Activated CD4-positive, alpha-beta memory T cell treated with anti-CD3 and anti-CD28 coated beads, Interleukin-2, amount 10 ng/mL, durations not matched to agents 7 days and 5 days (primary cell): ENCODE results near the gene DUSP23. TPM values are rescaled to one million over a fixed set of nuclear protein-coding genes. Genes with fewer than 3 reads are reported as not detected.

Source experiments
- CTCF ChIA-PET: fragments of 350-600 bp; sonication (Branson Sonifier 250); formaldehyde crosslinking; loops from one replicate; lab custom pipeline; 2021; ENCODE audit warnings: antibody characterized with exemption, inconsistent platforms; lab: Charles Lee
- POLR2A ChIA-PET: fragments of 350-600 bp; sonication (Branson Sonifier 250); formaldehyde crosslinking; loops from one replicate; lab custom pipeline; 2021; ENCODE audit warnings: antibody characterized with exemption; lab: Charles Lee
- DNase-seq: peaks from one replicate; pipeline ENCODE4 v3.0.0-alpha.2; 2020
- H3K27ac Mint-ChIP-seq: one replicate; pipeline ENCODE4 v1.8.0; 2021; ENCODE audit warnings: mild to moderate bottlenecking, mixed read lengths
- H3K27me3 Mint-ChIP-seq: one replicate; pipeline ENCODE4 v1.8.0; 2021; ENCODE audit warnings: mixed read lengths
- H3K36me3 Mint-ChIP-seq: one replicate; pipeline ENCODE4 v1.8.0; 2021; ENCODE audit warnings: low read depth, mixed read lengths
- H3K4me1 Mint-ChIP-seq: one replicate; pipeline ENCODE4 v1.8.0; 2021; ENCODE audit warnings: mixed read lengths
- H3K4me3 Mint-ChIP-seq: one replicate; pipeline ENCODE4 v1.8.0; 2021; ENCODE audit warnings: mild to moderate bottlenecking, mixed read lengths
- H3K9me3 Mint-ChIP-seq: one replicate; pipeline ENCODE4 v1.8.0; 2021; ENCODE audit warnings: mixed read lengths
- total RNA-seq, 2 experiments: library from RNA; stranded (reverse); gene quantifications; one replicate each; pipeline ENCODE4 v1.2.3, GENCODE V29; 2021

Gene DUSP23
- total RNA-seq, 2 experiments from 2014 or later, result 22.7 to 24.6 TPM

GRCh38 chr1:159791031-159791430, 10.3 kb downstream of the DUSP23 start:
- Mint-ChIP-seq H3K27me3 (peaks cover 13% of the 10 kb centered on the region), H3K9me3 (no peaks in the 10 kb centered on the region), H3K36me3 (no peaks in the 10 kb centered on the region), H3K27ac (no peak overlapping the region), H3K4me3 (no peak overlapping the region), H3K4me1 (no peaks in the 10 kb centered on the region)
- CTCF ChIA-PET, result no interaction called here
- POLR2A ChIA-PET, result no interaction called here
- DNase-seq, result no peak

GRCh38 chr1:159791461-159791860, 10.7 kb downstream of the DUSP23 start:
- DNase-seq, result no peak
- no peak overlapping the region for H3K4me3 Mint-ChIP-seq
- ChIA-PET POLR2A (no interaction called here), CTCF (no interaction called here)
- H3K36me3 Mint-ChIP-seq, result no peaks in the 10 kb centered on the region
- H3K9me3 Mint-ChIP-seq, result no peaks in the 10 kb centered on the region
- no peak overlapping the region for H3K27ac Mint-ChIP-seq
- peaks cover 15% of the 10 kb centered on the region for H3K27me3 Mint-ChIP-seq
- H3K4me1 Mint-ChIP-seq, result no peaks in the 10 kb centered on the region

GRCh38 chr1:159795534-159795933, 14.8 kb downstream of the DUSP23 start:
- CTCF ChIA-PET, result interaction anchor here (9.9 kb wide), 1 partner anchor 96 kb away, joined by 221 read pairs; no protein-coding TSS in a partner anchor
- Mint-ChIP-seq H3K27ac (no peak overlapping the region), H3K4me3 (no peak overlapping the region), H3K36me3 (no peaks in the 10 kb centered on the region), H3K27me3 (peaks cover 39% of the 10 kb centered on the region), H3K4me1 (peaks cover 10% of the 10 kb centered on the region), H3K9me3 (no peaks in the 10 kb centered on the region)
- DNase-seq, result no peak
- POLR2A ChIA-PET, result no interaction called here

GRCh38 chr1:159798893-159799292, 18.1 kb downstream of the DUSP23 start:
- Mint-ChIP-seq H3K27ac (no peak overlapping the region), H3K36me3 (no peaks in the 10 kb centered on the region), H3K4me3 (no peak overlapping the region), H3K4me1 (peaks cover 16% of the 10 kb centered on the region), H3K27me3 (peaks cover 41% of the 10 kb centered on the region), H3K9me3 (no peaks in the 10 kb centered on the region)
- ChIA-PET CTCF (interaction anchor here (0.5 to 9.9 kb wide), 24 partner anchors 9 to 208 kb away, joined by 3 to 221 read pairs (median 5); partner anchors contain the start of genes DUSP23 and SLAMF8), POLR2A (interaction anchor here (1.2 to 2.4 kb wide), 5 partner anchors 28 to 125 kb away, joined by 3 to 11 read pairs (median 10); partner anchors contain the start of genes SLAMF8 and TAGLN2)
- DNase-seq, result peak; percentile 52

- peaks cover 16% of the 10 kb centered on the region for H3K4me1 Mint-ChIP-seq
- ChIA-PET POLR2A (interaction anchor here (1.2 to 2.4 kb wide), 5 partner anchors 27 to 125 kb away, joined by 3 to 11 read pairs (median 10); partner anchors contain the start of genes SLAMF8 and TAGLN2), CTCF (interaction anchor here (0.5 to 9.9 kb wide), 26 partner anchors 9 to 208 kb away, joined by 3 to 221 read pairs (median 4); partner anchors contain the start of genes DUSP23 and SLAMF8)
- H3K27ac Mint-ChIP-seq, result no peak overlapping the region
- no peaks in the 10 kb centered on the region for H3K36me3 Mint-ChIP-seq
- no peak overlapping the region for H3K4me3 Mint-ChIP-seq
- peaks cover 40% of the 10 kb centered on the region for H3K27me3 Mint-ChIP-seq
- DNase-seq, result no peak
- no peaks in the 10 kb centered on the region for H3K9me3 Mint-ChIP-seq
These were observed 18.8 kb downstream of the DUSP23 start for GRCh38 chr1:159799446-159799985.

- POLR2A ChIA-PET, result interaction anchor here (1.2 to 2.3 kb wide), 3 partner anchors 26 to 90 kb away, joined by 3 to 11 read pairs (median 11); partner anchors contain the start of gene SLAMF8
- Mint-ChIP-seq H3K4me3 (no peak overlapping the region), H3K36me3 (no peaks in the 10 kb centered on the region), H3K9me3 (no peaks in the 10 kb centered on the region), H3K4me1 (peaks cover 16% of the 10 kb centered on the region), H3K27ac (no peak overlapping the region), H3K27me3 (peaks cover 45% of the 10 kb centered on the region)
- CTCF ChIA-PET, result interaction anchor here (1.2 to 9.9 kb wide), 10 partner anchors 10 to 207 kb away, joined by 3 to 221 read pairs (median 4); partner anchors contain the start of gene SLAMF8
- DNase-seq, result peak; percentile 44
These were observed 19.6 kb downstream of the DUSP23 start for GRCh38 chr1:159800177-159800930.

GRCh38 chr1:159802111-159802510, 21.3 kb downstream of the DUSP23 start, which contains the start of gene FCRL6:
TSS of gene FCRL6 (plus strand) at chr1:159802360. CDS start at chr1:159802425, 65 bp downstream.
- H3K27me3 Mint-ChIP-seq, result peaks cover 48% of the 10 kb centered on the region
- no peak within 1 kb of the TSS for H3K27ac Mint-ChIP-seq

GRCh38 chr1:159803956-159804689, 23.4 kb downstream of the DUSP23 start:
- POLR2A ChIA-PET, result no interaction called here
- Mint-ChIP-seq H3K4me1 (peaks cover 16% of the 10 kb centered on the region), H3K36me3 (no peaks in the 10 kb centered on the region), H3K9me3 (no peaks in the 10 kb centered on the region), H3K27me3 (peaks cover 40% of the 10 kb centered on the region), H3K27ac (no peak overlapping the region), H3K4me3 (no peak overlapping the region)
- CTCF ChIA-PET, result interaction anchor here (1.4 to 9.9 kb wide), 2 partner anchors 24 to 87 kb away, joined by 6 to 221 read pairs; partner anchors contain the start of gene DUSP23
- no peak for DNase-seq

More at GRCh38 chr1:159802111-159802510, 21.3 kb downstream of the DUSP23 start, which contains the start of gene FCRL6:
- no peak for DNase-seq
- CTCF ChIA-PET, result interaction anchor here (1.4 to 9.9 kb wide), 4 partner anchors 14 to 205 kb away, joined by 3 to 221 read pairs (median 31); partner anchors contain the start of gene DUSP23
- H3K9me3 Mint-ChIP-seq, result no peaks in the 10 kb centered on the region
- H3K4me3 Mint-ChIP-seq, result no peak within 1 kb of the TSS
- H3K36me3 Mint-ChIP-seq, result no peaks in the 10 kb centered on the region
- peaks cover 16% of the 10 kb centered on the region for H3K4me1 Mint-ChIP-seq
- POLR2A ChIA-PET, result no interaction called here

- DNase-seq, result no peak
- ChIA-PET CTCF (interaction anchor here (1.4 kb wide), 1 partner anchor 24 kb away, joined by 6 read pairs; the partner anchor contains the start of gene DUSP23), POLR2A (no interaction called here)
- H3K4me1 Mint-ChIP-seq, result peaks cover 12% of the 10 kb centered on the region
- H3K36me3 Mint-ChIP-seq, result no peaks in the 10 kb centered on the region
- H3K27me3 Mint-ChIP-seq, result peaks cover 38% of the 10 kb centered on the region
- no peaks in the 10 kb centered on the region for H3K9me3 Mint-ChIP-seq
- H3K4me3 Mint-ChIP-seq, result no peak overlapping the region
- no peak overlapping the region for H3K27ac Mint-ChIP-seq
These were observed 24.2 kb downstream of the DUSP23 start for GRCh38 chr1:159804924-159805323.

- POLR2A ChIA-PET, result no interaction called here
- Mint-ChIP-seq H3K36me3 (no peaks in the 10 kb centered on the region), H3K4me1 (no peaks in the 10 kb centered on the region), H3K4me3 (no peak overlapping the region), H3K9me3 (no peaks in the 10 kb centered on the region), H3K27ac (no peak overlapping the region), H3K27me3 (peaks cover 16% of the 10 kb centered on the region)
- CTCF ChIA-PET, result no interaction called here
- DNase-seq, result no peak
These were observed 35.2 kb downstream of the DUSP23 start for GRCh38 chr1:159815926-159816325.

GRCh38 chr1:159817276-159818041, 36.7 kb downstream of the DUSP23 start:
- Mint-ChIP-seq H3K27me3 (peaks cover 20% of the 10 kb centered on the region), H3K36me3 (no peaks in the 10 kb centered on the region), H3K4me1 (no peaks in the 10 kb centered on the region), H3K4me3 (no peak overlapping the region), H3K27ac (no peak overlapping the region), H3K9me3 (no peaks in the 10 kb centered on the region)
- CTCF ChIA-PET, result interaction anchor here (1.0 to 1.4 kb wide), 2 partner anchors 73 to 75 kb away, joined by 4 to 6 read pairs; no protein-coding TSS in a partner anchor
- POLR2A ChIA-PET, result no interaction called here
- DNase-seq, result no peak
